GM23338 (cell line): ENCODE results near the gene ASB16.
A peak's percentile ranks its signal among the peaks of the same experiment; 100 is the strongest.

Experiments used
- CREB1 ChIP-seq: fragments of 250-450 bp; sonication (Bioruptor Pico); IDR thresholded peaks from 2 replicates; pipeline ENCODE4 v1.5.0; 2020; ENCODE audit warnings: low read depth, mild to moderate bottlenecking, moderate library complexity
- EZH2 ChIP-seq: fragments of 200-600 bp; sonication (generic); IDR thresholded peaks from one replicate; pipeline ENCODE4 v1.8.0; 2017; ENCODE audit warnings: antibody characterized with exemption, mild to moderate bottlenecking, low read depth; ENCODE audit not compliant: unreplicated experiment
- EZH2phosphoT487 ChIP-seq: fragments of 200-600 bp; sonication (generic); IDR thresholded peaks from one replicate; pipeline ENCODE4 v1.8.1; 2018; ENCODE audit warnings: antibody characterized with exemption; ENCODE audit not compliant: unreplicated experiment
- JUNB ChIP-seq: IDR thresholded peaks from one replicate; pipeline ENCODE4 v1.6.1; 2016; ENCODE audit warnings: antibody characterized with exemption; ENCODE audit not compliant: unreplicated experiment
- NANOG ChIP-seq: IDR thresholded peaks from 2 replicates; pipeline ENCODE4 v1.6.1; 2016; ENCODE audit warnings: antibody characterized with exemption, borderline replicate concordance
- POLR2AphosphoS5 ChIP-seq: IDR thresholded peaks from 2 replicates; pipeline ENCODE4 v1.6.1; 2016; ENCODE audit warnings: antibody characterized with exemption, low read depth
- STAT1 ChIP-seq: IDR thresholded peaks from one replicate; pipeline ENCODE4 v1.6.1; 2016; ENCODE audit warnings: antibody characterized with exemption; ENCODE audit not compliant: unreplicated experiment
- ZNF114 ChIP-seq: fragments of 250-450 bp; sonication (Bioruptor Pico); IDR thresholded peaks from 2 replicates; pipeline ENCODE4 v1.5.0; 2020; ENCODE audit warnings: mild to moderate bottlenecking, moderate library complexity
- ZNF331 ChIP-seq: fragments of 250-450 bp; sonication (Bioruptor Pico); IDR thresholded peaks from 2 replicates; pipeline ENCODE4 v1.5.0; 2020; ENCODE audit warnings: low read depth, mild to moderate bottlenecking, moderate library complexity
- TF ChIP-seq, protein P1 (sequence below), 2 experiments: fragments of 200-600 bp in 1 of 2; sonication (generic) in 1 of 2; conservative IDR thresholded peaks; 2 replicates each; pipeline versions ENCODE4 v1.5.1 to v1.6.1; 2016 to 2017; ENCODE audit warnings: antibody characterized with exemption in 2 of 2, low read depth in 2 of 2, mild to moderate bottlenecking in 2 of 2, moderate library complexity in 1 of 2
- TF ChIP-seq, protein P2 (sequence below): IDR thresholded peaks from one replicate; pipeline ENCODE4 v1.6.1; 2018; ENCODE audit warnings: antibody characterized with exemption; ENCODE audit not compliant: unreplicated experiment
- TF ChIP-seq, protein P3 (sequence below): fragments of 250-450 bp; sonication (Bioruptor Pico); IDR thresholded peaks from 2 replicates; pipeline ENCODE4 v1.5.0; 2020; ENCODE audit warnings: mild to moderate bottlenecking, moderate library complexity
- TF ChIP-seq, protein P4 (sequence below): IDR thresholded peaks from 2 replicates; pipeline ENCODE4 v1.6.1; 2016; ENCODE audit warnings: antibody characterized with exemption

DNA sequence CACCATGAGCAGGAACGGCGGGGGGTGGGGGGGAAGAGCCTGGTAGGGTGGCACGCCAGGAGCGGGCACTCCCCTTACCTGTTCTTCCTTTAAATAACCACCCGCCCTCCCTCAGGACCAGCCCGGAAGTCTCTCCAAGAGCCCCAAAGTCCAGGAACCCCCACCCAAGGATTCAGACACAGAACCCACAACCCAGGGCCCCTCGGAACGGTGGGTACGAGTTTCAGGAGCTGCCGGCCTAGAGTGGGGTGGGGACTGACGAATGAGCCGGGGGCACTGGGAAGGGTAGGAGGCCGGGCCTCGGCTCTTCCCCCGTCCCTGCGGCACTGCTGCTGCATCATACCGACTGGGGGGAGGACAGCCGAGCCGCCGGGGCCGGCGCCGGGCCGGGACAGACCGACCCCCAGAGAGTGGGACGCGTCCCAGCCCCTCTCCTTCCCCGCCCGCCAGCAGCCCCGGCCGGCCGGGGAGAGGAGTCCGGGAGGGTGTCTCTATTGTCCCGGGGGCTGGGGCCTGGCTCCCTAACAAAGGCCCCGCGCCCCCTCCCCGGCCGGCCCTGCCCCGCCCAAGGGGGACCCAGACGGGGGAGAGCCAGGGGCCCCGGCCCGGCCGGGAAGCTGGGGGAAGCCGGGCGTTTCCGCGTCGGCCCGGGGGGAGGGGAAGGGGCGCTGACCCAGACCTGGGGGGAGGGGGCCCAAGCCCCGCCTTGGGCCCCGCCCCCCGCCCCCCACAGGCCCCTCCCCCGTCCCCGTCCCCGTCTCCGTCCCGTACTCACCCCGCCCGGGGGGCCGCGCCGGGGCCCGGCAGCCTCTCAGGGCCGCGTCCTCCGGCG is 28.4 kb downstream of the ASB16 start:
- TF ChIP-seq EZH2phosphoT487 (no peak), EZH2 (no peak), POLR2AphosphoS5 (0 out of 2 replicates have a peak, but pooled peaks have one; percentile 10), JUNB (no peak), NANOG (no peak), CREB1 (CRISPR knock-in tag) (no peak; the same call in 1 of the 2 replicates), ZNF331 (CRISPR knock-in tag) (no peak), STAT1 (no peak), ZNF114 (CRISPR knock-in tag) (no peak)
- TF ChIP-seq, protein P1, sequence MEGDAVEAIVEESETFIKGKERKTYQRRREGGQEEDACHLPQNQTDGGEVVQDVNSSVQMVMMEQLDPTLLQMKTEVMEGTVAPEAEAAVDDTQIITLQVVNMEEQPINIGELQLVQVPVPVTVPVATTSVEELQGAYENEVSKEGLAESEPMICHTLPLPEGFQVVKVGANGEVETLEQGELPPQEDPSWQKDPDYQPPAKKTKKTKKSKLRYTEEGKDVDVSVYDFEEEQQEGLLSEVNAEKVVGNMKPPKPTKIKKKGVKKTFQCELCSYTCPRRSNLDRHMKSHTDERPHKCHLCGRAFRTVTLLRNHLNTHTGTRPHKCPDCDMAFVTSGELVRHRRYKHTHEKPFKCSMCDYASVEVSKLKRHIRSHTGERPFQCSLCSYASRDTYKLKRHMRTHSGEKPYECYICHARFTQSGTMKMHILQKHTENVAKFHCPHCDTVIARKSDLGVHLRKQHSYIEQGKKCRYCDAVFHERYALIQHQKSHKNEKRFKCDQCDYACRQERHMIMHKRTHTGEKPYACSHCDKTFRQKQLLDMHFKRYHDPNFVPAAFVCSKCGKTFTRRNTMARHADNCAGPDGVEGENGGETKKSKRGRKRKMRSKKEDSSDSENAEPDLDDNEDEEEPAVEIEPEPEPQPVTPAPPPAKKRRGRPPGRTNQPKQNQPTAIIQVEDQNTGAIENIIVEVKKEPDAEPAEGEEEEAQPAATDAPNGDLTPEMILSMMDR (conservative IDR thresholded peaks at IDR 0.05; ENCODE audit: low read depth in 2 of 2) = no peak
- TF ChIP-seq, protein P2, sequence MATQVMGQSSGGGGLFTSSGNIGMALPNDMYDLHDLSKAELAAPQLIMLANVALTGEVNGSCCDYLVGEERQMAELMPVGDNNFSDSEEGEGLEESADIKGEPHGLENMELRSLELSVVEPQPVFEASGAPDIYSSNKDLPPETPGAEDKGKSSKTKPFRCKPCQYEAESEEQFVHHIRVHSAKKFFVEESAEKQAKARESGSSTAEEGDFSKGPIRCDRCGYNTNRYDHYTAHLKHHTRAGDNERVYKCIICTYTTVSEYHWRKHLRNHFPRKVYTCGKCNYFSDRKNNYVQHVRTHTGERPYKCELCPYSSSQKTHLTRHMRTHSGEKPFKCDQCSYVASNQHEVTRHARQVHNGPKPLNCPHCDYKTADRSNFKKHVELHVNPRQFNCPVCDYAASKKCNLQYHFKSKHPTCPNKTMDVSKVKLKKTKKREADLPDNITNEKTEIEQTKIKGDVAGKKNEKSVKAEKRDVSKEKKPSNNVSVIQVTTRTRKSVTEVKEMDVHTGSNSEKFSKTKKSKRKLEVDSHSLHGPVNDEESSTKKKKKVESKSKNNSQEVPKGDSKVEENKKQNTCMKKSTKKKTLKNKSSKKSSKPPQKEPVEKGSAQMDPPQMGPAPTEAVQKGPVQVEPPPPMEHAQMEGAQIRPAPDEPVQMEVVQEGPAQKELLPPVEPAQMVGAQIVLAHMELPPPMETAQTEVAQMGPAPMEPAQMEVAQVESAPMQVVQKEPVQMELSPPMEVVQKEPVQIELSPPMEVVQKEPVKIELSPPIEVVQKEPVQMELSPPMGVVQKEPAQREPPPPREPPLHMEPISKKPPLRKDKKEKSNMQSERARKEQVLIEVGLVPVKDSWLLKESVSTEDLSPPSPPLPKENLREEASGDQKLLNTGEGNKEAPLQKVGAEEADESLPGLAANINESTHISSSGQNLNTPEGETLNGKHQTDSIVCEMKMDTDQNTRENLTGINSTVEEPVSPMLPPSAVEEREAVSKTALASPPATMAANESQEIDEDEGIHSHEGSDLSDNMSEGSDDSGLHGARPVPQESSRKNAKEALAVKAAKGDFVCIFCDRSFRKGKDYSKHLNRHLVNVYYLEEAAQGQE = no peak
- TF ChIP-seq, protein P3, sequence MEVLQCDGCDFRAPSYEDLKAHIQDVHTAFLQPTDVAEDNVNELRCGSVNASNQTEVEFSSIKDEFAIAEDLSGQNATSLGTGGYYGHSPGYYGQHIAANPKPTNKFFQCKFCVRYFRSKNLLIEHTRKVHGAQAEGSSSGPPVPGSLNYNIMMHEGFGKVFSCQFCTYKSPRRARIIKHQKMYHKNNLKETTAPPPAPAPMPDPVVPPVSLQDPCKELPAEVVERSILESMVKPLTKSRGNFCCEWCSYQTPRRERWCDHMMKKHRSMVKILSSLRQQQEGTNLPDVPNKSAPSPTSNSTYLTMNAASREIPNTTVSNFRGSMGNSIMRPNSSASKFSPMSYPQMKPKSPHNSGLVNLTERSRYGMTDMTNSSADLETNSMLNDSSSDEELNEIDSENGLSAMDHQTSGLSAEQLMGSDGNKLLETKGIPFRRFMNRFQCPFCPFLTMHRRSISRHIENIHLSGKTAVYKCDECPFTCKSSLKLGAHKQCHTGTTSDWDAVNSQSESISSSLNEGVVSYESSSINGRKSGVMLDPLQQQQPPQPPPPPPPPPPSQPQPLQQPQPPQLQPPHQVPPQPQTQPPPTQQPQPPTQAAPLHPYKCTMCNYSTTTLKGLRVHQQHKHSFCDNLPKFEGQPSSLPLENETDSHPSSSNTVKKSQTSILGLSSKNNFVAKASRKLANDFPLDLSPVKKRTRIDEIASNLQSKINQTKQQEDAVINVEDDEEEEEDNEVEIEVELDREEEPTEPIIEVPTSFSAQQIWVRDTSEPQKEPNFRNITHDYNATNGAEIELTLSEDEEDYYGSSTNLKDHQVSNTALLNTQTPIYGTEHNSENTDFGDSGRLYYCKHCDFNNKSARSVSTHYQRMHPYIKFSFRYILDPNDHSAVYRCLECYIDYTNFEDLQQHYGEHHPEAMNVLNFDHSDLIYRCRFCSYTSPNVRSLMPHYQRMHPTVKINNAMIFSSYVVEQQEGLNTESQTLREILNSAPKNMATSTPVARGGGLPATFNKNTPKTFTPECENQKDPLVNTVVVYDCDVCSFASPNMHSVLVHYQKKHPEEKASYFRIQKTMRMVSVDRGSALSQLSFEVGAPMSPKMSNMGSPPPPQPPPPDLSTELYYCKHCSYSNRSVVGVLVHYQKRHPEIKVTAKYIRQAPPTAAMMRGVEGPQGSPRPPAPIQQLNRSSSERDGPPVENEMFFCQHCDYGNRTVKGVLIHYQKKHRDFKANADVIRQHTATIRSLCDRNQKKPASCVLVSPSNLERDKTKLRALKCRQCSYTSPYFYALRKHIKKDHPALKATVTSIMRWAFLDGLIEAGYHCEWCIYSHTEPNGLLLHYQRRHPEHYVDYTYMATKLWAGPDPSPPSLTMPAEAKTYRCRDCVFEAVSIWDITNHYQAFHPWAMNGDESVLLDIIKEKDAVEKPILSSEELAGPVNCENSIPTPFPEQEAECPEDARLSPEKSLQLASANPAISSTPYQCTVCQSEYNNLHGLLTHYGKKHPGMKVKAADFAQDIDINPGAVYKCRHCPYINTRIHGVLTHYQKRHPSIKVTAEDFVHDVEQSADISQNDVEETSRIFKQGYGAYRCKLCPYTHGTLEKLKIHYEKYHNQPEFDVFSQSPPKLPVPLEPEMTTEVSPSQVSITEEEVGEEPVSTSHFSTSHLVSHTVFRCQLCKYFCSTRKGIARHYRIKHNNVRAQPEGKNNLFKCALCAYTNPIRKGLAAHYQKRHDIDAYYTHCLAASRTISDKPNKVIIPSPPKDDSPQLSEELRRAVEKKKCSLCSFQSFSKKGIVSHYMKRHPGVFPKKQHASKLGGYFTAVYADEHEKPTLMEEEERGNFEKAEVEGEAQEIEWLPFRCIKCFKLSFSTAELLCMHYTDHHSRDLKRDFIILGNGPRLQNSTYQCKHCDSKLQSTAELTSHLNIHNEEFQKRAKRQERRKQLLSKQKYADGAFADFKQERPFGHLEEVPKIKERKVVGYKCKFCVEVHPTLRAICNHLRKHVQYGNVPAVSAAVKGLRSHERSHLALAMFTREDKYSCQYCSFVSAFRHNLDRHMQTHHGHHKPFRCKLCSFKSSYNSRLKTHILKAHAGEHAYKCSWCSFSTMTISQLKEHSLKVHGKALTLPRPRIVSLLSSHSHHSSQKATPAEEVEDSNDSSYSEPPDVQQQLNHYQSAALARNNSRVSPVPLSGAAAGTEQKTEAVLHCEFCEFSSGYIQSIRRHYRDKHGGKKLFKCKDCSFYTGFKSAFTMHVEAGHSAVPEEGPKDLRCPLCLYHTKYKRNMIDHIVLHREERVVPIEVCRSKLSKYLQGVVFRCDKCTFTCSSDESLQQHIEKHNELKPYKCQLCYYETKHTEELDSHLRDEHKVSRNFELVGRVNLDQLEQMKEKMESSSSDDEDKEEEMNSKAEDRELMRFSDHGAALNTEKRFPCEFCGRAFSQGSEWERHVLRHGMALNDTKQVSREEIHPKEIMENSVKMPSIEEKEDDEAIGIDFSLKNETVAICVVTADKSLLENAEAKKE (CRISPR knock-in tag) = no peak
- TF ChIP-seq, protein P4, sequence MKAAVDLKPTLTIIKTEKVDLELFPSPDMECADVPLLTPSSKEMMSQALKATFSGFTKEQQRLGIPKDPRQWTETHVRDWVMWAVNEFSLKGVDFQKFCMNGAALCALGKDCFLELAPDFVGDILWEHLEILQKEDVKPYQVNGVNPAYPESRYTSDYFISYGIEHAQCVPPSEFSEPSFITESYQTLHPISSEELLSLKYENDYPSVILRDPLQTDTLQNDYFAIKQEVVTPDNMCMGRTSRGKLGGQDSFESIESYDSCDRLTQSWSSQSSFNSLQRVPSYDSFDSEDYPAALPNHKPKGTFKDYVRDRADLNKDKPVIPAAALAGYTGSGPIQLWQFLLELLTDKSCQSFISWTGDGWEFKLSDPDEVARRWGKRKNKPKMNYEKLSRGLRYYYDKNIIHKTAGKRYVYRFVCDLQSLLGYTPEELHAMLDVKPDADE = no peak
